ENCODE results near the gene TRNAU1AP.

GRCh38 chr1:28535180-28535579, 17.7 kb upstream of the TRNAU1AP start:
- TF ChIP-seq POLR2A (IDR thresholded peaks at IDR 0.05; ENCODE audit: low read depth, low read length) = no peak
- TF ChIP-seq POLR2AphosphoS5 (IDR thresholded peaks at IDR 0.05; ENCODE audit: low read depth, low read length) = no peak
- no peak for TF ChIP-seq TAF1 (IDR thresholded peaks at IDR 0.05; ENCODE audit: borderline replicate concordance, low read depth, low read length)
